GM12891 (cell line): ENCODE results near the gene FBXO21.

Source experiments
- POLR2A ChIP-seq: IDR thresholded peaks from 2 replicates; pipeline ENCODE4 v1.6.1; 2011; ENCODE audit warnings: low read depth, low read length, control low read depth
- POLR2AphosphoS5 ChIP-seq: IDR thresholded peaks from 2 replicates; pipeline ENCODE4 v1.6.1; 2011; ENCODE audit warnings: low read depth, low read length, control low read depth
- POU2F2 ChIP-seq: IDR thresholded peaks from 2 replicates; pipeline ENCODE4 v1.6.1; 2011; ENCODE audit warnings: low read depth, mild to moderate bottlenecking, control low read depth, low read length, moderate library complexity
- SPI1 ChIP-seq: IDR thresholded peaks from 2 replicates; pipeline ENCODE4 v1.6.1; 2011; ENCODE audit warnings: low read depth, low read length, control low read depth
- TAF1 ChIP-seq: IDR thresholded peaks from 2 replicates; pipeline ENCODE4 v1.6.1; 2011; ENCODE audit warnings: low read depth, low read length, control low read depth

- TF ChIP-seq POLR2A: no peak
- no peak for TF ChIP-seq SPI1
- TF ChIP-seq TAF1: no peak
- no peak for TF ChIP-seq POLR2AphosphoS5
- TF ChIP-seq POU2F2: no peak
Measured at GRCh38 chr12:117124421-117125271, 65.6 kb downstream of the FBXO21 start.
